Subcutaneous adipose tissue (tissue), 4 donors: Measurements from ENCODE around the gene PPM1J. TPM values are rescaled to one million over a fixed set of nuclear protein-coding genes. Genes with fewer than 3 reads are reported as not detected.

ENCODE experiments used
- CTCF ChIP-seq: fragments of 450-650 bp; IDR thresholded peaks from one replicate; pipeline ENCODE4 v1.5.1; 2016; ENCODE audit warnings: low read depth, mild to moderate bottlenecking, control low read depth, antibody characterized with exemption, moderate library complexity
- total RNA-seq, 4 donors: library from RNA; depleted of rRNA; stranded (reverse); fragments of >200 nt; gene quantifications; one replicate each; pipeline ENCODE4 v1.1.0, GENCODE V29; 2016

PPM1J gene
- total RNA-seq, 4 donors from 2014 or later: 0.51 TPM; not detected in 3

GRCh38 chr1:112744009-112744578 lies 29.0 kb upstream of the PPM1J start:
- no peak for TF ChIP-seq CTCF

GRCh38 chr1:112743174-112744008 lies 28.3 kb upstream of the PPM1J start:
- TF ChIP-seq CTCF: no peak

GRCh38 chr1:112737573-112737972 lies 22.4 kb upstream of the PPM1J start:
- TF ChIP-seq CTCF: no peak

GRCh38 chr1:112735752-112736151 lies 20.6 kb upstream of the PPM1J start:
- TF ChIP-seq CTCF: no peak

GRCh38 chr1:112731451-112731850 lies 16.3 kb upstream of the PPM1J start:
- TF ChIP-seq CTCF: no peak

- TF ChIP-seq CTCF: no peak
Measured at GRCh38 chr1:112729909-112730308, 14.8 kb upstream of the PPM1J start.

- no peak for TF ChIP-seq CTCF
Measured at GRCh38 chr1:112727716-112728115, 12.6 kb upstream of the PPM1J start.
